HG03135 (cell line): ENCODE results near the gene TMTC2.
"Not testable (repeated sequence)": the region's sequence is repeated elsewhere in the genome, so short reads cannot be mapped to it uniquely, and the experiment has no call there.

Experiments
- ATAC-seq: cut with Tn5 transposase; IDR thresholded peaks from one replicate; pipeline ENCODE4 v1.9.1; 2021; ENCODE audit warnings: mild to moderate bottlenecking, moderate library complexity; ENCODE audit not compliant: unreplicated experiment

Gene TMTC2

DNA sequence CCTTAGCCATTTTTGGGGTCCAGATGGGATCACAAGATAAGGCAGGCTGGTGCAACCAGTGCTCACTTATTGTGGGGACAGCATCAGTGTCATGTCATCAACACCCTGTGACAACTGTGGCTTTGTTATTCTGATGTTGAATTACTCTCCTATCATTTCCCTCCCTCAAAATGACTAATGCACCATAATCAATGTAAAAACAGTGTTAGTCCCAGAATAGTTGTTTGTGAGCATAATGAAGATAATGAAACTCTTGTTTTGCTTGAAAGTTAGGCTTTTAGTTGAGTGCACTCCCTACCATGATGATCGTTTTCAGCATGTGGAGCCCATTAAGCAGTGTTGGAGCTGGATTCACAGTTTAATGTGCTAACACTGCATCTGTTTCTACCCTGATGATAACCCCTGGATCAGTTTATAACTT is 151.4 kb downstream of the TMTC2 start:
- ATAC-seq = no peak

DNA sequence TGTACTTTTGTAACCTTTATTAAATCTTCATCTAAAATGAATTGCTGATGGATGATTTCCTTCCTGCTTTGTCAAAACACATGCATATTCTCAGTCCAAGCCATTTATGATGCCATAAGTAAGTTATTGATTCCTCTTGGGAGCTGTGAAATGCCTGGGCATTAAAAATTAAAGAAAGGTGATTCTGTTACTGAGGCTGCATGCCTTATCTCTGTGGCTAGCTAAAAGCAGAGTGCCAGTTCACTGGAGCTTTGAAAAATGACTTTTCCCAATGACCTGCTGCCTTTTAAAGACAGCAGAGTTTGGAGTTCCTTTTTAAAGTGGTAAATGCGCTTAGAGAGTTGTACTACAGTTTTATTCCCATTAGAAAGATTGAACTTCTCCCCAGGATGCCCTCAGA is 152.1 kb downstream of the TMTC2 start:
- no peak for ATAC-seq

DNA sequence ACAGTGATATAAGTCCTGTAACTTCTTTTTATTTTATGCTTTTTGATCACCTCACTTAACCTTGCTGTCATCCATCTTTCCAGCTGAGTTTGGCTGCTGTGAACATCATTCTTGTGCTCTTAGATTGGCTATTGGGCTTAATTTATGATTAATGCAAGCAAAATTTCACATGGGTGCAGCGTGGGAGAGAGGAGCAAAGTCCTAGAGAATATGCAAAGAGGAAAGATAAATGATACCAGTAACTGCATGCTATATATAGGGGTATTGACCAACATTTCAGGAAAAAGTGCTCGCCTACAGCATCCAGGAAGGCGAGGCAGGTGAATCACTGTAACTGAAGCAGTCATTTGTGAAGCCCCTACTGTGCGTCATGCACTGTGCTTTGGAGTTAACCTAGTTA is 153.1 kb downstream of the TMTC2 start:
- ATAC-seq = no peak

DNA sequence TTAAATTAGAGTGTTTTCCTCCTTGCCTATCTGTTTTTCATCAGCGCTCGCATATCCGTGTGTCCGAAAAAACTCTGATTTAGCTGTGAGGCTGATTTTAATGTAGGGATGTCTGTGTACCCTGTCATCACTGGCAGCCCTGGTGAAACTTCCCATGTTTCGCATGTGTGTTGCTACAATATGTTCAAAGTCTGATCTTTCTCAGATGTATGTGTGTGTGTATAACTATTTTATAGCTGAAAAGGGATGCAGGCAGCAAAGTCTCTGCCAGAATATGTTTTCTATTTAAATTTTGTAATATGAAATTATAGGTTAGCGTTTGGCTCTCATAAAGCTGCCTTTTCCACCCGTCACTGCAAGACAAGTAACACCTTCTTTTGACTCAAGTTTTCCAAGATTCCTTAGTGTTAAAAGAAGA is 154.8 kb downstream of the TMTC2 start:
- ATAC-seq = no peak

DNA sequence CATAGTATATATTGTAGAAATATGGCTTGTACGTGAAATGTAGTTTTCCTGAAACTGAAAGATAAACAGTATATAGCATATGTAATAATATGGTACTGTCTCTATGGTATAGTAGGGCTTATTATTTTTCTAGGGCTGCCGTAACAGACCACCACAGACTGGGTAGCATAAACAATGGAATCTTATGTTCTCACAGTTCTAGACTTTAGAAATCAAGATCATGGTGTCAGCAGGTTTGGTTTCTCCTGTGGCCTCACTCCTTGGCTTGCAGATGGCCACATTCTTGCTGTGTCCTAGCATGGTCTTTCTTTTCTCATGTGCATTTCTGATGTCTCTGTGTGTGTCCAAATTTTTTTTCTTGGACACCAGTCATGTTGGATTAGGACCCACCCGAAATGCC is 155.8 kb downstream of the TMTC2 start:
- ATAC-seq = no peak

DNA sequence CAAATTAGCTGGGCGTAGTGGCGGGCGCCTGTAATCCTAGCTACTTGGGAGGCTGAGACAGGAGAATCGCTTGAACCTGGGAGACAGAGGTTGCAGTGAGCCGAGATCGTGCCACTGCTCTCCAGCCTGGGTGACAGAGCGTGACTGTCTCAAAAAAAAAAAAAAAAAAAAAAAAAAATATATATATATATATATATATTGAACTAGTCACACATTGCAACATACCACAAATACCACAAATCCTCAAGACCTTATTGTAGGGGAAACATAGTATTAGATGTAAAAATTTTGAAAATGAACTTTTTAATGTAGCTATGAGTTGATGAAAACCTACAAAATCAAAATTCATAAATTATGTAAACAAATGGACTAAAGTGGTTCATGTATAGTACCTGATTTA is 158.4 kb downstream of the TMTC2 start:
- ATAC-seq = not testable (repeated sequence)

DNA sequence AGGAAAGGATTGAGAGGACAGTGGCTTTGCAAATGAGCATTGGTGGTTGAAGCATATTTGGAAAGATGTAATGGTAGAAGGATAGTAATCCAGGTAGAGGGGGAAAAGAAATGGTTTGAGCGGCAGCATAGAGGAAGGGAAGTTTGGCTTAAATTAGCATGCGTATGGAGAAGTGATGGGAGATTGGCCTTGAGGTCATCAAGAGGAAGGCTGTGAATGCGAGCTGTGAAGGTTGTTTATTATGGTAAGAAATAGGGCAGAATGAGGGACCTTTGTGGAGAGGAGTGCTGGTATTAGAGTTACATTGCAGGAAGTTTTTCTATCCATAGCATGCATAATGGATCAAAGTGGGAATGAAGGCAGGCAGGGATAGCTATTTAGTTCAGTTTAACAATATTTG is 162.1 kb downstream of the TMTC2 start:
- no peak for ATAC-seq

DNA sequence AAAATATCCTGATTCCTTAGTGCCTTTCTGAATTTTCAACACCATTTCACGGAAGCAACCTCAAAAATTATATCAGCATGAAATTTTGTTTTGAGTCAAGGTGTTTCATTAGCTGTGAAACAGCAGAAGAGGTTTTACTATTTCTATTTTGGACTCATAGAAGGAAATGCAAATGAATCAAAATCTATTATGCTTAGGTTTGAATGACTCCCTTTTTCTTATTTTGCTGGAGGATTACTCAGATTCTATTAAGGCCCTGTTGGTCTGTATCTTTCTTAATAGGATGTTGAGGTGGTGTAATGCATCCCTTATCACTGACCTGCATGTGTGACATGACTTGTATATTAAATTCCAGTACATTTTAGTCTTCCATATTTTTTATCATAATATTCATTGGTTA is 165.8 kb downstream of the TMTC2 start:
- ATAC-seq = no peak

DNA sequence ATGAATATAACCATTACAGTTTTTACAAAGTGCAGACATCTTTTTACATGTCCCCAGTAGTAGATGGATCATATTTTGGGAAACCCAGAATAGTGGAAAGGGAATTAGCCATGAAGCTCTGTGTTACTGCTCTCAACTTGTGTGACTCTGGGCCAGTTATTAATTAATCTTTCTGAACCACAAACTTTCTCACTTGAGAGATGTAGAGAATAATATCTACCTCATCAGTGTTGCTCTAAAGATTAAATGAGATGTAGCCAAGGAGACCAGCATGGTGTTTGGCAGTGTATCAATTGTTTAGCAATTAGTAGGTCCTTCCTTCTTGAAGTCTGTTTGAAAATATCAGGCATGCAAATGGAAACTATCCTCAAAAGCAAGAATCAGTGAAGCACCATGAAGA is 169.2 kb downstream of the TMTC2 start:
- ATAC-seq = peak; percentile 90

DNA sequence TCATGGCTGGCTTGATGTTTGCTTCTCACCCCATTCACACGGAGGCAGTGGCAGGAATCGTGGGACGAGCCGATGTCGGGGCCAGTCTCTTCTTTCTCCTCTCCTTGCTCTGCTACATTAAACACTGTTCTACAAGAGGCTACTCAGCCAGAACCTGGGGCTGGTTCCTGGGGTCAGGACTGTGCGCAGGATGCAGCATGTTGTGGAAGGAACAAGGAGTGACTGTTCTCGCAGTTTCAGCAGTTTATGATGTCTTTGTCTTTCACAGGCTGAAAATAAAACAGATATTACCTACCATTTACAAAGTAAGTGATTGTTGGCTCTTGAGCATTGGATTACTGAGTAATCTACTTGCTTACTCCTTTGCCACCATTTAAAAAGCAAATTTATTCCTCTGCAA is 170.6 kb downstream of the TMTC2 start:
- no peak for ATAC-seq

DNA sequence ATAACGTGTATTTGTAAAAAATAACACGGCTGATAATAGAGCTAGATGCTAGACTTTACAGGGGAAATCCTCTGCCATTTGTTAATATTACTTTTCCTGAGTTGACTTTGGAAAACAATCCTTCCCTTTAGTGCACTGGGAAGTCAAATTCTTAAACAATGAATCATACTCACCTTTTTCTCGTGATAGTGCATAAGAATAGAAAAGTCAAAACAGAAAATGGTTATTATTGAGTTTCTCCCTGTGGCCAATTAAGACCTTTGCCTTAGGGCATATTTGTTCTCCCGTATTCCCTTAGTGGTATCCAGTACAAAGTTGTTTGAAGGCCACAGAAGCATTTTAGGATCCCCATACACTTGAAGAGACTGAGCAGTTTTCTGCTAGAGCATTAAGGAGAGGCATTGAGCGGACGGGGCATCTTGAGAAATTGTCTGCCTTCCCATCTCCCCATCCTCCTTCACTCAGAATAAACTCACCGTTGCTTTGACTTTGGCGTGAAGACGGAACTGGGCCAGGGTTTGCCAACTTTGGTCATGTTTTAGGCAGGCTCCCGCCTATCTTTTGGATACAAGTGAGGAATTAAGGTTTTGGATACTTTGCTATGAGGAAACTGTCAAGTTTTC is 171.3 kb downstream of the TMTC2 start:
- no peak for ATAC-seq

DNA sequence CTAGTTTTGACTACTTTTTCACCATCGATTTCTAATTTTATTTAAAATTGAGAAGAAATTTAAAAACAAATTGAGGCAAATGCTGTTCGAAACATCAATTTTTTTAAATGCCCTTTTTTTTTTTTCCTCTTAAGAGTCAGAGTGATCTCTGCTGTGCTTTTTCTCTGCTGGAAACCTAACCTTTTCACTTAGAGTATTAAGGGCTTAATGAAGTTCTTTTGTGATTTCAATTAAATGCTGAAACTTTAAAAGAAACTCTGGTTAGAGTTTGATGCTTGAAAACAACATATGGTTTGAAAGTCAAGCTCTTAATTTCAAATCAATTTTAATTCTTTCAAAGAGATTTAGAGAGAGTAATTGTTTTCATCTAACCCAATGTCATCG is 171.8 kb downstream of the TMTC2 start:
- no peak for ATAC-seq

DNA sequence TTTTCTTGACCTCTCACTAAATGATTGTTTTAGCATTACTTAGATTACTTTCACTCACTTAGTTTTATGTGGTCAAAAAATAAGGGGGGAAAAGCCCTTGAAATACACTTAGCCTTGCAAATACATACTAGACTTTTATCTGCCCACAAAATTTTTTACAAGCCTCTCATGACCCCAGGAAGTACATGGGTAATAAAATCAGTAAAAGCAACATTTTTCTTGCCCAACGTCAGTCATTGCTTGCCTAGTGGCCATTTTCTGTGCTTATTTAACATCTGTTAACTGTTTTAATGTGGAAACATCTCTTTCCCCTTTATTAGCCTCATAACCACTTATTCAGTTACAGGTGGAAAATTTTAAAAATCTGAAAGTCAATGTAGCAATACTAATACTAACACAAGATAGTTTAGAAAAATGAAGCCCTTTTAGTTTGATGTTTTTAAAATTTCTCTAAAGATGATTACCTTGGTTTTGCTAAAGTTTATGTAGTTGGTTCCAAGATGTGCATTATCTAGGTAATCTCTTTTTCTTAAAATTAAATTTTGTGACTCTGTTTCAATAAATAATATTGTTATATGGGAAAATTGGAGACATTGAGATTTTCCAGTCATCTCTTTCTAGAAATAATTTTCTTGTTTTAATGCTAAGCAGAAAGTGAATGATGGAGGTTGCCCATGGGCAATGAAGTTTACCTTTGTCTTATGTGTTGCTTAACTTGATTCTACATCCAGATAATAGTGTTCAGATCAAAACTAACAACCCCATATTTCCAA is 175.5 kb downstream of the TMTC2 start:
- ATAC-seq = no peak

DNA sequence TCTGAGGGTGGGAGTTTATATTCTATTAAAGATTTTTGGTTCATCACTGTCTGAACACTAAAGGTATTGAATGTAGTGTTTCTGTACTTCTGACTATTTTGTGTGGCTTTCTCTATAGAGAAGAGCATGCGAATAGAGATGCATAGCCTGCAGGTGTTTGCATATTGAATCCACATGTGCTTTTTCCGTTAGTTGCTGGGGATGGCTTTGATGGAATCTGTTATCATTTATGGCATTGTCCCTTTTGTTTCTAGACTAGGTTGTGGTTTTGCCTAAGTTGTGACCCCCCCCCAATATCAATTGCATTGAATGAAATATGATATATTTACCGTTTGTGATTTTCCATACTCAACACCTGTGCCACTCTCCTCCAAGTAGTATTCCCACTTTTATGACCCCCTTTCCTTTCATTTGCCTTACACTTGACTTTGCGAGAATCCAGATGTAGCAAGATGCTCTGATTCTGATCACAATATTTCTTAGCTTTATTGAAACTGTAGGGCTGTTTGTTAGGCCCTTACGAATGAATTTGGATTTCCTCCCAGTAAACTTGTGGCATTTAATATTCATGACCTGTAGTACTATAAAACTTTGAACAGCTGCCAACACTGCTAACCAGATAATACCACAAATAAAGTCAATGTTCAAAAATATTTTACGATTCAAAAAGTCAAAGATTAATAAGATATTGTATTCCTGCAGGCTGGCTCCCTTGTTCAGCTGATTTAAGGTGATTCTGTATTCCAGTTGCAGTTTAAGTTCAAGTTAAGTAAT is 176.4 kb downstream of the TMTC2 start:
- ATAC-seq = no peak

DNA sequence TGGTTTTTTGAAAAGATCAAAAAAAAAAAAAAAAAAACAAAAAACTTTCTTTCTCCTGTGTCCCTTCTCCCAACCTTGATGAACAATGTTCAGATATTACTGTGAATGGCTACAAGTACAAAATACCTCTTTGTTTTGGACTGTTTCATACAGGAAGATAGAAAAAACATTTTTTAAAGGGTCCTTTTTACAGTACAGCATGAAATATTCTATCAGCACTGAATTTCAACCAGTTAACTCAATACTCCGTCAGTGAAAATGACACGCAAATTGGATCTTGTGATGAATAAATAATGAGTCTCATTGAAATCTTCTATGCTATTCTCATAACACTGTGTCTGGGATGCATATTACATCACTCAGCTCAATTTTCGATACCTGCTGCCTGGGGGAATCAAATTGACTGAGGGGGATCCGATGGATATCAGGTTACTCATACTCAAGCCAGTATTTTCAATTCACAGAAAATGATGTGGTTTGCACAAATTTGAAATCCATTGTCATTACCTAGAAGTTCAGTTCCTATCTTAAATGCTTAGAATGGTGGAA is 179.6 kb downstream of the TMTC2 start:
- ATAC-seq = no peak

DNA sequence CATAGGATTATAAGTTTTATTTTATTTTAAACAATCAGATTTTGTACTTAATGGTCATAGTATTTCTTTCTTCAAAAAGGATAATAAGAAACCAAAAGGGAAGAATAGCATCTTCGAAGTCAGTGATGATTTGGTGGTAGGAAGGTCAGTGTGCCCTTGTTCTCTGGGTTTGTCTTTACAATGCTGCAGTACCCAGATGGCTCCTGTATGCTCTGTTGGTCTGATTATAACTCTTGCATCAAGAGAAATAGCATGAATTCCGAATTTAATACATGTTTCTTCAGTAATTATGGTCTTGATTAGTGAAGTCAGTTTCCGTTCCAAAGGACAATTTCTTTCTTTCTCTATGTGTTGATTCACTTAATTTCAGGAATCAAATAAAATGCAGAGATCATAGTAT is 180.2 kb downstream of the TMTC2 start:
- no peak for ATAC-seq

DNA sequence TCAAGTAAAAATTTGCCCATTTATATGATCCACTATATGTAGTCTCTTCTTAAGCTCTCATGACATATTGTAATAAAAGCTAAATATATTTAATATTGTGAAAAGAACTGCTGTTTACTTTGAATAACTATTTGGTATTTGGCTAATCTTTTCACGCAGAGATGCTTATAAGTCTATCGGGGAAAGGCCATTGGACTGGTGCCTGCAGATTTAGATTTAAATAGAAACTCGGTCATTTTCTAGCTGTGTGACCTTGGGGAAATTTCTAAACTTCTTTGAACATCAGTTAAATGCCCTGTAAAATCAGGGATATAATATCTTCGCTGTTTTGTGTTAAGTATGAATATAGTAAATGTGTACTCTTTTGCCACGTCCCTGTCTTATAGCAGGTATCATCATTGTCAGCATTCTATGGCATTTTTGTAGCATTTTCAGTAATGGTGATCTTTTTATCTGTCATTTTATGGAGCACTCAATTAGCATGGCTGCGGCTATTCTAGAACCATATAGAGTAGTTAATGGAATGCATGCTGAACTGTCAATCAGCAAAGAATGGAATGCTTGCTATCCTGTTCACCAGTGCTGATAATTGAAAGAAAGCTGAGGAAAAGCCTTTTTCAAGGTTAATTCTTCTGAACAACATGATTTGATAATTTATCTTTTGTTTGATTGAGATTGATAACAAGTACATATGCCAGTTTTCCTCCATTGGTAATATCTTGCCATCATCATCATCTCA is 181.2 kb downstream of the TMTC2 start:
- ATAC-seq = no peak

DNA sequence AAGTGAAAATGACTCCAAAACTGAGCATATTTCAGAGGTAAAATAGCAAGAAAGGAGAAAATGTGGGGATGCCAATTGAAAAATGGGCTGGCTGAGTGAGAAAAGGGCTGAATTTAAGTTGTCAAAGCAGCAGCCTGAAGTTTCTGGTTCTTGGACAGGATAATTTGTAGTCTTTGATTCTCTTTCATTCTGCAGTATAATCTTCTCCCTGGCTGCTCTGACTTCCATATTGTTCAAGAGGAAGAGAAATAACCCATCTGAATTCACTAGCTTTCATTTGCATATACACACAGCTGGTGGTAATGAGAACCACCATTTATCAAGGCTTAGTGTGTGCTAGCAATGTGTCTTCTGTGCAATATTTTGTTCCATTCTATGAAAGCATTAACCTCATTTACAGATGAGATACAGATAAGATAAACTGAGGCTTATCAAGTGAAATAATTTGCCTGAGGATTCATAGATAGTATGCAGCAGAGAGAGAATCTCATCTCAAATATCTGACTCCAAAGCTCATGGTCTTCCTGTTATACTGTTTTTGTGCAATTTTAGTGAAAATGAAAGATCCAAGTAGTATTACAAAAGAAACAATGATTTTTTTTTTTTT is 184.2 kb downstream of the TMTC2 start:
- ATAC-seq = no peak

DNA sequence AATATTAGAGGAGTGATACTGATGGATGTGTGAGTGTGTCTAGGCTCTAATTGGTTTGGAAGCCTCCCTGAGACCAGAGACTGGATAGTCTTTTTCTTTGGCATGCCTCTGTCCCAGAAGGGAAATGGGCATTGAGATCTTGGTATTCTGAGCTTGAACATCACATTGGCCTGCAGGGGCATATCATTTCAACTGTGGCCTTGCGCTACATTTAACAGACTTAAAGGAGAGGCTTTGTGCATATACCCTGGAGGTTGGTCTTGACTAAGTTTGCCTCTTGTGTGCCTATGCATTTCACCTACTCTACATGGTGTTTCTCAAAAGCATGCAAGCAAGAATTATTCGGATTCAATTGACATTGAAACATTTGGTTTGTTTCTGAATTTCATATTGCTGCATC is 185.4 kb downstream of the TMTC2 start:
- no peak for ATAC-seq

DNA sequence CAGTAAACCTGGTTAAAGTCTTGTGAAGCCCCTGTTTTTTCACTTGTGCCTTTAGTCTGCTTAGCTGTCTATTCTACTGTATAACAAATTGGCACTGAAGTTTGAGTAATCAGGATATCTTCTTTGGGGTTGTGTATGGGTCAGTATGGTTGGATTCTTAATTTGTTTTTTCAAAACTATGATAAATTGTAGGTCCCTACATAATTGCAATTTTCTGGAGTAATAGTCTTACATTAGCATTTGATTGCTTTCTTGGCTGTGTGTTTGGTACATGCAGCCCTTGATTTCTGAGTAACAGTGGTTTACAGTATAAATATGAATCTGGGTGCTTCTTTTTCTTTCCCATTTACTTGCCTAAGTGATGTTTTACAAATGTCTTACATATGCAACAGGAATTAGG is 186.6 kb downstream of the TMTC2 start:
- ATAC-seq = no peak

DNA sequence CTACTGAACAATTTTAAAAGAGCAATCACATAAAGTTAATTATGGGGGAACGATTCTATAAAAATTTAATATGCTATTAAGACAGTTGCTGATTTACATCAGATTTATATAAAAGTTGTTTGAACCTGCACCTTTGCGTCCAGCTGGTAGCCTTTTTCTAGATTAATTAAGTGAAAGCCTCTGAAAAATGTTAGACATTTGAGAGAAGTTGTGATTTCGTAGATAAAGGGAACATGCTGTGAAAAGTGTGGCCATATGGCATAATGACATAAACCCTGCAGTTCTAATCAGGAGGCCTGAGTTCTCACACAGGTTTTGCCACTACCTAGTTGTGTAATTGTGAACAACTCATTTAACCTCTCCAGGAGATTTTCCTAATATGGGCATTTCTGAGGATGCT is 187.2 kb downstream of the TMTC2 start:
- no peak for ATAC-seq
